Type B pancreatic cell (in vitro differentiated cells): Measurements from ENCODE around the gene PWP1. TPM values are rescaled to one million over a fixed set of nuclear protein-coding genes. Genes with fewer than 3 reads are reported as not detected.

Source experiments
- DNase-seq: peaks from one replicate; pipeline ENCODE4 v3.0.0; 2021; ENCODE audit warnings: mixed read lengths; ENCODE audit not compliant: unreplicated experiment; ENCODE audit errors: extremely low spot score
- H3K27ac Mint-ChIP-seq: 2 replicates; pipeline ENCODE4 v1.8.0; 2021; ENCODE audit warnings: mild to moderate bottlenecking, mixed read lengths
- H3K27me3 Mint-ChIP-seq: 2 replicates; pipeline ENCODE4 v1.8.0; 2021; ENCODE audit warnings: mixed read lengths
- H3K36me3 Mint-ChIP-seq: 2 replicates; pipeline ENCODE4 v1.8.0; 2021; ENCODE audit warnings: mixed read lengths
- H3K4me1 Mint-ChIP-seq: one replicate; pipeline ENCODE4 v1.8.0; 2021; ENCODE audit warnings: mixed read lengths; ENCODE audit not compliant: unreplicated experiment
- H3K4me3 Mint-ChIP-seq: 2 replicates; pipeline ENCODE4 v1.8.0; 2021; ENCODE audit warnings: mild to moderate bottlenecking, mixed read lengths
- H3K9me3 Mint-ChIP-seq: 2 replicates; pipeline ENCODE4 v1.8.0; 2021; ENCODE audit warnings: mixed read lengths
- CTCF ChIP-seq: fragments of 200-600 bp; sonication (generic); conservative IDR thresholded peaks from 2 replicates; pipeline ENCODE4 v1.5.0; 2021; ENCODE audit warnings: antibody characterized with exemption, mild to moderate bottlenecking
- long read RNA-seq: library from polyadenylated mRNA; unstranded; transcript quantifications from one replicate; pipeline ENCODE4 v2.0.0, GENCODE V29; 2020
- total RNA-seq: library from RNA; stranded (reverse); gene quantifications from 2 replicates; pipeline ENCODE4 v1.2.1, GENCODE V29; 2021; ENCODE audit warnings: low replicate concordance

PWP1 gene
- total RNA-seq: 33.5 and 33.6 TPM in 2 replicates
- long read RNA-seq, transcript PWP1-201 (15 exons, 2,621 nt): major isoform, 25 of 50 reads
- long read RNA-seq, partial matches to known transcripts: 20 of 50 reads
- long read RNA-seq, other reads (novel, unspliced or antisense): 5 of 50 reads

GRCh38 chr12:107685360-107686248 is at the start of gene PWP1:
Gene PWP1 (plus strand): TSS chr12:107685799. CDS start chr12:107685900, 101 bp downstream.
- TF ChIP-seq CTCF: no peak
- H3K27ac Mint-ChIP-seq: peak within 1 kb of the TSS; percentile 96
- peaks cover 2% of the 10 kb centered on the region for H3K27me3 Mint-ChIP-seq
- no peaks in the 10 kb centered on the region for H3K9me3 Mint-ChIP-seq
- H3K4me1 Mint-ChIP-seq: peaks cover 16% of the 10 kb centered on the region
- H3K36me3 Mint-ChIP-seq: peaks cover 17% of the 10 kb centered on the region
- peak within 1 kb of the TSS; percentile 89 for H3K4me3 Mint-ChIP-seq
- DNase-seq: peak; percentile 96

- Mint-ChIP-seq H3K36me3 (peaks cover 18% of the 10 kb centered on the region), H3K4me1 (peaks cover 7% of the 10 kb centered on the region), H3K4me3 (no peak overlapping the region), H3K27ac (no peak overlapping the region), H3K27me3 (no peaks in the 10 kb centered on the region), H3K9me3 (no peaks in the 10 kb centered on the region)
- no peak for TF ChIP-seq CTCF
- no peak for DNase-seq
Observed at GRCh38 chr12:107641154-107641553, 44.4 kb upstream of the PWP1 start.

- Mint-ChIP-seq H3K27ac (no peak overlapping the region), H3K27me3 (no peaks in the 10 kb centered on the region), H3K36me3 (peaks cover 18% of the 10 kb centered on the region), H3K9me3 (no peaks in the 10 kb centered on the region), H3K4me3 (no peak overlapping the region), H3K4me1 (peaks cover 13% of the 10 kb centered on the region)
- TF ChIP-seq CTCF: no peak
- no peak for DNase-seq
Observed at GRCh38 chr12:107642240-107642639, 43.4 kb upstream of the PWP1 start.

- Mint-ChIP-seq H3K27me3 (no peaks in the 10 kb centered on the region), H3K4me3 (peak overlapping the region; percentile 49), H3K27ac (no peak overlapping the region), H3K9me3 (no peaks in the 10 kb centered on the region), H3K36me3 (peaks cover 12% of the 10 kb centered on the region), H3K4me1 (peaks cover 18% of the 10 kb centered on the region)
- no peak for DNase-seq
- no peak for TF ChIP-seq CTCF
Observed at GRCh38 chr12:107645630-107646333, 39.8 kb upstream of the PWP1 start.

GRCh38 chr12:107646436-107646835 is 39.2 kb upstream of the PWP1 start:
- Mint-ChIP-seq H3K4me3 (peak overlapping the region; percentile 3), H3K27ac (no peak overlapping the region), H3K4me1 (peaks cover 22% of the 10 kb centered on the region), H3K27me3 (no peaks in the 10 kb centered on the region), H3K36me3 (peaks cover 7% of the 10 kb centered on the region), H3K9me3 (no peaks in the 10 kb centered on the region)
- DNase-seq: no peak
- TF ChIP-seq CTCF: no peak
